DOHH2 (cell line): ENCODE data around the gene INHBC.

ENCODE experiments used
- H3F3A ChIP-seq: fragments of 200-600 bp; sonication (generic), shearing (Covaris generic); 2 replicates; pipeline ENCODE4 v1.6.0; 2016; ENCODE audit warnings: antibody characterized with exemption, mild to moderate bottlenecking; ENCODE audit not compliant: control insufficient read depth, insufficient read depth
- H3K27ac ChIP-seq: fragments of 200-600 bp; sonication (generic); 2 replicates; pipeline ENCODE4 v1.5.1; 2014; ENCODE audit warnings: low read depth, mild to moderate bottlenecking, low read length, moderate library complexity
- H3K27me3 ChIP-seq: fragments of 200-600 bp; sonication (generic); 2 replicates; pipeline ENCODE4 v1.6.1; 2014; ENCODE audit warnings: mild to moderate bottlenecking, low read length, mixed read lengths; ENCODE audit not compliant: control insufficient read depth
- H3K36me3 ChIP-seq: fragments of 200-600 bp; sonication (generic); 2 replicates; pipeline ENCODE4 v1.6.1; 2014; ENCODE audit warnings: mild to moderate bottlenecking, low read length, moderate library complexity, mixed read lengths; ENCODE audit not compliant: control insufficient read depth
- H3K4me1 ChIP-seq: fragments of 200-600 bp; sonication (generic); 2 replicates; pipeline ENCODE4 v1.6.1; 2014; ENCODE audit warnings: mild to moderate bottlenecking, low read length, mixed read lengths; ENCODE audit not compliant: control insufficient read depth
- H3K4me2 ChIP-seq: fragments of 200-600 bp; sonication (generic); 2 replicates; pipeline ENCODE4 v1.6.0; 2014; ENCODE audit warnings: mild to moderate bottlenecking, low read length, moderate library complexity
- H3K4me3 ChIP-seq: fragments of 200-600 bp; sonication (generic); 2 replicates; pipeline ENCODE4 v1.5.1; 2014; ENCODE audit warnings: mild to moderate bottlenecking, low read length, mixed read lengths
- H3K79me2 ChIP-seq: fragments of 200-600 bp; sonication (generic); 2 replicates; pipeline ENCODE4 v1.6.1; 2014; ENCODE audit warnings: mild to moderate bottlenecking, low read length, mixed read lengths; ENCODE audit not compliant: control insufficient read depth
- H3K9me2 ChIP-seq: fragments of 200-600 bp; sonication (generic); replicated peaks from 2 replicates; pipeline ENCODE4 v1.6.1; 2014; ENCODE audit warnings: mild to moderate bottlenecking, low read length, mixed read lengths; ENCODE audit not compliant: control insufficient read depth
- H3K9me3 ChIP-seq: fragments of 200-600 bp; sonication (generic); 2 replicates; pipeline ENCODE4 v1.6.1; 2014; ENCODE audit warnings: antibody characterized with exemption, low read length, mixed read lengths; ENCODE audit not compliant: control insufficient read depth, insufficient read depth
- H4K20me1 ChIP-seq: fragments of 200-600 bp; sonication (generic); 2 replicates; pipeline ENCODE4 v1.6.0; 2014; ENCODE audit warnings: low read depth, mild to moderate bottlenecking, antibody characterized with exemption, low read length, moderate library complexity; ENCODE audit not compliant: control insufficient read depth, insufficient read depth
- CTCF ChIP-seq: fragments of 200-600 bp; sonication (generic); IDR thresholded peaks from one replicate; pipeline ENCODE4 v1.5.1; 2014; ENCODE audit warnings: antibody characterized with exemption, mild to moderate bottlenecking, low read depth, low read length; ENCODE audit not compliant: poor library complexity, severe bottlenecking
- EZH2phosphoT487 ChIP-seq: fragments of 200-600 bp; sonication (generic); IDR thresholded peaks from 2 replicates; pipeline ENCODE4 v1.6.1; 2017; ENCODE audit warnings: borderline replicate concordance, mild to moderate bottlenecking, antibody characterized with exemption, low read length, moderate library complexity, mixed read lengths

INHBC gene

GRCh38 chr12:57464569-57464968 is 30.0 kb downstream of the INHBC start:
- Histone ChIP-seq H4K20me1 (no peaks in the 10 kb centered on the region), H3K4me1 (peaks cover 39% of the 10 kb centered on the region), H3F3A (peaks cover 13% of the 10 kb centered on the region; the same call in 1 of the 2 replicates), H3K9me3 (no peaks in the 10 kb centered on the region), H3K79me2 (no peaks in the 10 kb centered on the region), H3K27me3 (peaks cover 5% of the 10 kb centered on the region; the same call in 1 of the 2 replicates), H3K9me2 (no peaks in the 10 kb centered on the region), H3K4me2 (no peak overlapping the region), H3K4me3 (no peak overlapping the region), H3K27ac (no peak overlapping the region), H3K36me3 (peaks cover 3% of the 10 kb centered on the region; the same call in 1 of the 2 replicates)
- TF ChIP-seq CTCF (no peak), EZH2phosphoT487 (no peak)

GRCh38 chr12:57465030-57465746 is 30.6 kb downstream of the INHBC start:
- no peak for TF ChIP-seq CTCF
- no peak for TF ChIP-seq EZH2phosphoT487

GRCh38 chr12:57465747-57466505 is 31.3 kb downstream of the INHBC start:
- TF ChIP-seq CTCF, result no peak
- TF ChIP-seq EZH2phosphoT487, result no peak
- no peaks in the 10 kb centered on the region for H3K9me2 ChIP-seq
- peaks cover 5% of the 10 kb centered on the region; the same call in 1 of the 2 replicates for H3F3A ChIP-seq
- H3K4me2 ChIP-seq, result no peak overlapping the region
- no peaks in the 10 kb centered on the region for H3K79me2 ChIP-seq
- peaks cover 8% of the 10 kb centered on the region; the same call in 1 of the 2 replicates for H3K36me3 ChIP-seq
- H3K27me3 ChIP-seq, result peaks cover 3% of the 10 kb centered on the region; the same call in 1 of the 2 replicates
- no peak overlapping the region for H3K4me3 ChIP-seq
- H4K20me1 ChIP-seq, result no peaks in the 10 kb centered on the region
- no peaks in the 10 kb centered on the region for H3K9me3 ChIP-seq
- H3K27ac ChIP-seq, result no peak overlapping the region
- peaks cover 30% of the 10 kb centered on the region for H3K4me1 ChIP-seq

More at GRCh38 chr12:57465030-57465746, 30.6 kb downstream of the INHBC start:
- peaks cover 5% of the 10 kb centered on the region; the same call in 1 of the 2 replicates for H3K27me3 ChIP-seq
- H3K4me3 ChIP-seq, result no peak overlapping the region
- H3K36me3 ChIP-seq, result peaks cover 3% of the 10 kb centered on the region; the same call in 1 of the 2 replicates
- H3K9me2 ChIP-seq, result no peaks in the 10 kb centered on the region
- no peak overlapping the region for H3K27ac ChIP-seq
- peaks cover 12% of the 10 kb centered on the region; the same call in 1 of the 2 replicates for H3F3A ChIP-seq
- no peaks in the 10 kb centered on the region for H3K79me2 ChIP-seq
- H3K4me1 ChIP-seq, result peaks cover 38% of the 10 kb centered on the region
- no peaks in the 10 kb centered on the region for H3K9me3 ChIP-seq
- H4K20me1 ChIP-seq, result no peaks in the 10 kb centered on the region
- no peak overlapping the region for H3K4me2 ChIP-seq
